ENCODE results near the gene JPH3. TPM values are rescaled to one million over a fixed set of nuclear protein-coding genes. Genes with fewer than 3 reads are reported as not detected.

The JPH3 gene
- total RNA-seq, 1 experiment from 2014 or later, result 39.0 TPM

DNA sequence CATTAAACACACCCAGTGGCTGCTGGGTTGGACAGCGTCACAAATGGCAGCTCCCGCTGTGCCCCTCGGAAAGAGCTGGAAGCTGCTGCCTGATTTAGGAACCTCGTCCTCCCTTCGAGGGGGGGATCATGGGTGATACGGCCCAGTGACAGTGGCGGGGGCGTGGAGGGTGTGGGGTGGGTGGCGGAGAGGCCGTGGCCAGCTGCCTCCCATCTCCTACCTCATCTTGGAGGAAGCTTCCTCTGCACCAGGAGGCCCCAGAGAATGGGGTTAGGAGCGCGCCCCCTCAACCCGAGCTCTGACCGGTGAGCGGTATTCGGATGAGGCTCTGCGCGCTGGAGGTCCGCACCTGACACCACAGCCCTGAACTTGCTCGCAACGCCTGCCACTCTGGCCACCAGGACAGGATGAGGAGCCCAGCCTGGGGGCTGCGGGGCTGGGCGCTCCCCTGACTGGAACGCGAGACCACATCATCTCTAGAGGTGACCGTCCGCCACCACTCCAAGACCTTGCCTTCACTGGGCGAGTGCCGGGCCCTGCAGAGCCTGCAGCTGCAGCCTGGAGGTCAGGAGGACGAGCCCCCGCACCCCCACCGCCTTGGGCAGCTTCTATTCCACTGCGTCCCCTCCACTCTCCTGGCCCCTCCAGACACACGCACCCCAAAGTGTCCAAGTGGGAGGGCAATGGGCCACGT is 82.5 kb downstream of the JPH3 start:
- Mint-ChIP-seq H3K27ac (no peak overlapping the region), H3K4me3 (no peak overlapping the region), H3K27me3 (ENCODE audit: low read depth) (no peaks in the 10 kb centered on the region), H3K36me3 (no peaks in the 10 kb centered on the region; the same call in 1 of the 2 replicates), H3K4me1 (no peaks in the 10 kb centered on the region), H3K9me3 (no peaks in the 10 kb centered on the region)
- CTCF ChIA-PET, result interaction anchor here (0.9 to 1.4 kb wide), 2 partner anchors 18 to 32 kb away, joined by 3 to 4 read pairs; no protein-coding TSS in a partner anchor
- DNase-seq (ENCODE audit: low spot score) (no peak), ATAC-seq (no peak)
- POLR2A ChIA-PET, result no interaction called here
- TF ChIP-seq SMAD3 (CRISPR knock-in tag; IDR thresholded peaks at IDR 0.05; ENCODE audit: borderline replicate concordance) (no peak), GTF2I (CRISPR knock-in tag; conservative IDR thresholded peaks at IDR 0.05) (no peak), CDX4 (CRISPR knock-in tag; IDR thresholded peaks at IDR 0.05; ENCODE audit: borderline replicate concordance) (no peak), GRHL2 (CRISPR knock-in tag; IDR thresholded peaks at IDR 0.05; ENCODE audit: insufficient replicate concordance, severe bottlenecking) (no peak), CTCF (IDR thresholded peaks at IDR 0.05) (no peak), AR (CRISPR knock-in tag; IDR thresholded peaks at IDR 0.05) (no peak), NR2C2 (CRISPR knock-in tag; IDR thresholded peaks at IDR 0.05) (no peak), FOXP1 (CRISPR knock-in tag; IDR thresholded peaks at IDR 0.05; ENCODE audit: borderline replicate concordance) (no peak), NFATC4 (CRISPR knock-in tag; IDR thresholded peaks at IDR 0.05) (no peak), SP1 (CRISPR knock-in tag; conservative IDR thresholded peaks at IDR 0.05) (no peak), ZNF396 (CRISPR knock-in tag; IDR thresholded peaks at IDR 0.05; ENCODE audit: borderline replicate concordance) (no peak), ZNF121 (CRISPR knock-in tag; IDR thresholded peaks at IDR 0.05) (no peak)
- TF ChIP-seq, protein P1, sequence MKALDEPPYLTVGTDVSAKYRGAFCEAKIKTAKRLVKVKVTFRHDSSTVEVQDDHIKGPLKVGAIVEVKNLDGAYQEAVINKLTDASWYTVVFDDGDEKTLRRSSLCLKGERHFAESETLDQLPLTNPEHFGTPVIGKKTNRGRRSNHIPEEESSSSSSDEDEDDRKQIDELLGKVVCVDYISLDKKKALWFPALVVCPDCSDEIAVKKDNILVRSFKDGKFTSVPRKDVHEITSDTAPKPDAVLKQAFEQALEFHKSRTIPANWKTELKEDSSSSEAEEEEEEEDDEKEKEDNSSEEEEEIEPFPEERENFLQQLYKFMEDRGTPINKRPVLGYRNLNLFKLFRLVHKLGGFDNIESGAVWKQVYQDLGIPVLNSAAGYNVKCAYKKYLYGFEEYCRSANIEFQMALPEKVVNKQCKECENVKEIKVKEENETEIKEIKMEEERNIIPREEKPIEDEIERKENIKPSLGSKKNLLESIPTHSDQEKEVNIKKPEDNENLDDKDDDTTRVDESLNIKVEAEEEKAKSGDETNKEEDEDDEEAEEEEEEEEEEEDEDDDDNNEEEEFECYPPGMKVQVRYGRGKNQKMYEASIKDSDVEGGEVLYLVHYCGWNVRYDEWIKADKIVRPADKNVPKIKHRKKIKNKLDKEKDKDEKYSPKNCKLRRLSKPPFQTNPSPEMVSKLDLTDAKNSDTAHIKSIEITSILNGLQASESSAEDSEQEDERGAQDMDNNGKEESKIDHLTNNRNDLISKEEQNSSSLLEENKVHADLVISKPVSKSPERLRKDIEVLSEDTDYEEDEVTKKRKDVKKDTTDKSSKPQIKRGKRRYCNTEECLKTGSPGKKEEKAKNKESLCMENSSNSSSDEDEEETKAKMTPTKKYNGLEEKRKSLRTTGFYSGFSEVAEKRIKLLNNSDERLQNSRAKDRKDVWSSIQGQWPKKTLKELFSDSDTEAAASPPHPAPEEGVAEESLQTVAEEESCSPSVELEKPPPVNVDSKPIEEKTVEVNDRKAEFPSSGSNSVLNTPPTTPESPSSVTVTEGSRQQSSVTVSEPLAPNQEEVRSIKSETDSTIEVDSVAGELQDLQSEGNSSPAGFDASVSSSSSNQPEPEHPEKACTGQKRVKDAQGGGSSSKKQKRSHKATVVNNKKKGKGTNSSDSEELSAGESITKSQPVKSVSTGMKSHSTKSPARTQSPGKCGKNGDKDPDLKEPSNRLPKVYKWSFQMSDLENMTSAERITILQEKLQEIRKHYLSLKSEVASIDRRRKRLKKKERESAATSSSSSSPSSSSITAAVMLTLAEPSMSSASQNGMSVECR (CRISPR knock-in tag; IDR thresholded peaks at IDR 0.05; ENCODE audit: borderline replicate concordance), result no peak
- TF ChIP-seq, protein P2, sequence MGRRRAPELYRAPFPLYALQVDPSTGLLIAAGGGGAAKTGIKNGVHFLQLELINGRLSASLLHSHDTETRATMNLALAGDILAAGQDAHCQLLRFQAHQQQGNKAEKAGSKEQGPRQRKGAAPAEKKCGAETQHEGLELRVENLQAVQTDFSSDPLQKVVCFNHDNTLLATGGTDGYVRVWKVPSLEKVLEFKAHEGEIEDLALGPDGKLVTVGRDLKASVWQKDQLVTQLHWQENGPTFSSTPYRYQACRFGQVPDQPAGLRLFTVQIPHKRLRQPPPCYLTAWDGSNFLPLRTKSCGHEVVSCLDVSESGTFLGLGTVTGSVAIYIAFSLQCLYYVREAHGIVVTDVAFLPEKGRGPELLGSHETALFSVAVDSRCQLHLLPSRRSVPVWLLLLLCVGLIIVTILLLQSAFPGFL (CRISPR knock-in tag; IDR thresholded peaks at IDR 0.05; ENCODE audit: borderline replicate concordance), result no peak
- TF ChIP-seq, protein P3, sequence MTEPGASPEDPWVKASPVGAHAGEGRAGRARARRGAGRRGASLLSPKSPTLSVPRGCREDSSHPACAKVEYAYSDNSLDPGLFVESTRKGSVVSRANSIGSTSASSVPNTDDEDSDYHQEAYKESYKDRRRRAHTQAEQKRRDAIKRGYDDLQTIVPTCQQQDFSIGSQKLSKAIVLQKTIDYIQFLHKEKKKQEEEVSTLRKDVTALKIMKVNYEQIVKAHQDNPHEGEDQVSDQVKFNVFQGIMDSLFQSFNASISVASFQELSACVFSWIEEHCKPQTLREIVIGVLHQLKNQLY (CRISPR knock-in tag; IDR thresholded peaks at IDR 0.05), result no peak
- TF ChIP-seq, protein P4, sequence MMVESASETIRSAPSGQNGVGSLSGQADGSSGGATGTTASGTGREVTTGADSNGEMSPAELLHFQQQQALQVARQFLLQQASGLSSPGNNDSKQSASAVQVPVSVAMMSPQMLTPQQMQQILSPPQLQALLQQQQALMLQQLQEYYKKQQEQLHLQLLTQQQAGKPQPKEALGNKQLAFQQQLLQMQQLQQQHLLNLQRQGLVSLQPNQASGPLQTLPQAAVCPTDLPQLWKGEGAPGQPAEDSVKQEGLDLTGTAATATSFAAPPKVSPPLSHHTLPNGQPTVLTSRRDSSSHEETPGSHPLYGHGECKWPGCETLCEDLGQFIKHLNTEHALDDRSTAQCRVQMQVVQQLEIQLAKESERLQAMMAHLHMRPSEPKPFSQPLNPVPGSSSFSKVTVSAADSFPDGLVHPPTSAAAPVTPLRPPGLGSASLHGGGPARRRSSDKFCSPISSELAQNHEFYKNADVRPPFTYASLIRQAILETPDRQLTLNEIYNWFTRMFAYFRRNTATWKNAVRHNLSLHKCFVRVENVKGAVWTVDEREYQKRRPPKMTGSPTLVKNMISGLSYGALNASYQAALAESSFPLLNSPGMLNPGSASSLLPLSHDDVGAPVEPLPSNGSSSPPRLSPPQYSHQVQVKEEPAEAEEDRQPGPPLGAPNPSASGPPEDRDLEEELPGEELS (CRISPR knock-in tag; IDR thresholded peaks at IDR 0.05), result no peak
